NCI-H2081 (cell line): ENCODE measurements around the gene FXR1.

Experiments
- DNase-seq, 2 experiments: peaks; one replicate each; lab custom pipeline; 2025; lab: John Stamatoyannopoulos, UW

The FXR1 gene

GRCh38 chr3:181007262-181007661 is 94.8 kb downstream of the FXR1 start:
- DNase-seq, result no peak

- no peak for DNase-seq
Measured at GRCh38 chr3:181008796-181009195, 96.3 kb downstream of the FXR1 start.

GRCh38 chr3:181009225-181009624 is 96.8 kb downstream of the FXR1 start:
- DNase-seq, result no peak

DNA sequence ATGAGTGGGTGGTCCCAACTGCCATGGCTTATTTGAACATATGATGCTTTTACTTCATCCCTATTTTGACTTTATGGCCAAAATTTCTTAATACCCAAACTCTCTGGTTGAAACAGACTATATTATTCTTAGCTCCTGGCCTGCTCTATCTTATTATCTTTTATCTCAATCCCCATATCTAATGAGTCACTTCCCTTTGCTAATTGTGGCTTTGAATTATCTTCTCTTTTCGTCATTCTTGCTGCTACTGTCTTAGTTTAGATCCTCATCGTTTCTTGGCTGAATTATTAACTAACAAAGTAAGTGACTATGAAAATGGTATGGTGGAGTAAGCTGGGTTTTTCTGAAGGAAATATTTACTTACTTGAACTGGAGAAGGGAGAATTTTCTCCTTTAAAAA is 105.2 kb downstream of the FXR1 start:
- DNase-seq, result no peak

- DNase-seq, result no peak
Measured at GRCh38 chr3:181025204-181025603, 112.7 kb downstream of the FXR1 start.

- DNase-seq, result no peak
Measured at GRCh38 chr3:181030948-181031347, 118.5 kb downstream of the FXR1 start.
